ENCODE measurements around the gene ZFP64.
"Not testable (repeated sequence)": the region's sequence is repeated elsewhere in the genome, so short reads cannot be mapped to it uniquely, and the experiment has no call there.

The ZFP64 gene

GRCh38 chr20:52153896-52154295 is 37.7 kb downstream of the ZFP64 start:
- no peak for DNase-seq

- DNase-seq: no peak
These were observed 38.7 kb downstream of the ZFP64 start for GRCh38 chr20:52152921-52153320.

GRCh38 chr20:52152416-52152815 is 39.2 kb downstream of the ZFP64 start:
- DNase-seq: no peak

GRCh38 chr20:52150440-52151258 is 40.9 kb downstream of the ZFP64 start:
- DNase-seq: no peak

- no peak for DNase-seq
These were observed 46.0 kb downstream of the ZFP64 start for GRCh38 chr20:52145587-52145986.

GRCh38 chr20:52143277-52143676 is 48.3 kb downstream of the ZFP64 start:
- no peak for DNase-seq

GRCh38 chr20:52142757-52143156 is 48.8 kb downstream of the ZFP64 start:
- no peak for DNase-seq

GRCh38 chr20:52139986-52140385 is 51.6 kb downstream of the ZFP64 start:
- DNase-seq: no peak

GRCh38 chr20:52137850-52138249 is 53.7 kb downstream of the ZFP64 start:
- DNase-seq: no peak

- not testable (repeated sequence) for DNase-seq
These were observed 57.9 kb downstream of the ZFP64 start for GRCh38 chr20:52133714-52134113.

- no peak for DNase-seq
These were observed 59.2 kb downstream of the ZFP64 start for GRCh38 chr20:52132337-52132736.

- no peak for DNase-seq
These were observed 60.4 kb downstream of the ZFP64 start for GRCh38 chr20:52131048-52131643.

GRCh38 chr20:52130406-52130805 is 61.2 kb downstream of the ZFP64 start:
- DNase-seq: no peak

GRCh38 chr20:52129611-52130010 is 62.0 kb downstream of the ZFP64 start:
- no peak for DNase-seq

GRCh38 chr20:52127309-52127708 is 64.3 kb downstream of the ZFP64 start:
- DNase-seq: no peak

GRCh38 chr20:52124821-52125220 is 66.8 kb downstream of the ZFP64 start:
- DNase-seq: no peak

GRCh38 chr20:52118696-52119095 is 72.9 kb downstream of the ZFP64 start:
- DNase-seq: no peak

GRCh38 chr20:52118016-52118623 is 73.5 kb downstream of the ZFP64 start:
- no peak for DNase-seq

- DNase-seq: no peak
These were observed 81.1 kb downstream of the ZFP64 start for GRCh38 chr20:52110456-52110855.

GRCh38 chr20:52105442-52106422 is 85.8 kb downstream of the ZFP64 start:
- no peak for DNase-seq

GRCh38 chr20:52104546-52105441 is 86.8 kb downstream of the ZFP64 start:
- DNase-seq: no peak
